GM12891 (cell line): Measurements from ENCODE around the gene DNER.

Source experiments
- DNase-seq: peaks from one replicate; pipeline ENCODE4 v3.0.0; 2011; ENCODE audit warnings: low spot score; ENCODE audit not compliant: insufficient read length
- FAIRE-seq: peaks from 2 replicates; lab custom pipeline; 2011; peaks lifted over from hg19 to GRCh38; lab: Jason Lieb, UNC
- PAX5 ChIP-seq: IDR thresholded peaks from 2 replicates; pipeline ENCODE4 v1.6.1; 2011; ENCODE audit warnings: low read length, moderate library complexity, mild to moderate bottlenecking; ENCODE audit not compliant: insufficient read depth, severe bottlenecking
- POLR2A ChIP-seq: IDR thresholded peaks from 2 replicates; pipeline ENCODE4 v1.6.1; 2011; ENCODE audit warnings: low read depth, low read length, control low read depth
- POLR2AphosphoS5 ChIP-seq: IDR thresholded peaks from 2 replicates; pipeline ENCODE4 v1.6.1; 2011; ENCODE audit warnings: low read depth, low read length, control low read depth
- POU2F2 ChIP-seq: IDR thresholded peaks from 2 replicates; pipeline ENCODE4 v1.6.1; 2011; ENCODE audit warnings: low read depth, mild to moderate bottlenecking, control low read depth, low read length, moderate library complexity
- SPI1 ChIP-seq: IDR thresholded peaks from 2 replicates; pipeline ENCODE4 v1.6.1; 2011; ENCODE audit warnings: low read depth, low read length, control low read depth
- TAF1 ChIP-seq: IDR thresholded peaks from 2 replicates; pipeline ENCODE4 v1.6.1; 2011; ENCODE audit warnings: low read depth, low read length, control low read depth

The DNER gene

DNA sequence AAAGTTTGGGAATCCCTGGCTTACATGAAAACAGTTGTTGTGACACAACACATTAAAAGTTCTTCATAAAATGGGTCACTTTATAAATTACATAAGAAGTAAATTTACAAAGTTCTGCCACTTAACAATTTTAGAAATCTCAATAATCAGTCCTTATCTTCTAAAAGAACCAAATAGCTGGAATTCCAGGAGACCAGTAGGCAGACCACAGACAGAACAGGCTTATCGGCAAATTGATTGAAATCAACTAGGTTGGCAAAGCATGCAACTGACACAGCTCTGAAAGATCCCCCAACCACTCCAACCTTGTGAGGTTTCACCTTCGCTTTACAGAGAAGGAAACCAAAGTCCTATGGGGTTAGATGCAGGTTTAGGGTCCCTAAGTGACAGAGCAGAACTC, 103.0 kb downstream of the DNER start:
- DNase-seq (no peak), FAIRE-seq (no peak)
- TF ChIP-seq POLR2AphosphoS5, result no peak
- no peak for TF ChIP-seq POU2F2
- TF ChIP-seq TAF1, result no peak
- no peak for TF ChIP-seq PAX5
- no peak for TF ChIP-seq SPI1
- TF ChIP-seq POLR2A, result no peak

DNA sequence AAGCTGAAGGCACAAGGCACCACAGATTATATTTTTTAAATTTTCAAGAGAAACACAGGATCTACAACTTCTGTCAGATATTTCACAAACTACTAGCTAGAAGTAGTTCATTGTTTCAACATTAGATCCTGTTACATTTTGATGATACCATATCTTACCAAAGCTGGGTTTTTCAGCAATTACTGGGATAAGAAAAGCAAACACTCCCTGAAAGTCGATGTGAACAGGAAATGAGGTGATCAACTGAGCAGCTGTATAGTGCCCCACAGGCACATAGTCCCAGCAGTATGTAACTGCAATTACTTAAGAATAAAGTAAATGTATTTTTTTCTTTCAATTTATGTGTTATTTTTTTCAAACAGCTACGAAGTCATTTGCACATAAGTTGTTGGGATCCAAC, 103.5 kb downstream of the DNER start:
- no peak for DNase-seq
- no peak for TF ChIP-seq PAX5
- no peak for TF ChIP-seq POLR2A
- no peak for TF ChIP-seq POLR2AphosphoS5
- TF ChIP-seq TAF1, result no peak
- TF ChIP-seq SPI1, result no peak
- TF ChIP-seq POU2F2, result no peak
- FAIRE-seq, result no peak

DNA sequence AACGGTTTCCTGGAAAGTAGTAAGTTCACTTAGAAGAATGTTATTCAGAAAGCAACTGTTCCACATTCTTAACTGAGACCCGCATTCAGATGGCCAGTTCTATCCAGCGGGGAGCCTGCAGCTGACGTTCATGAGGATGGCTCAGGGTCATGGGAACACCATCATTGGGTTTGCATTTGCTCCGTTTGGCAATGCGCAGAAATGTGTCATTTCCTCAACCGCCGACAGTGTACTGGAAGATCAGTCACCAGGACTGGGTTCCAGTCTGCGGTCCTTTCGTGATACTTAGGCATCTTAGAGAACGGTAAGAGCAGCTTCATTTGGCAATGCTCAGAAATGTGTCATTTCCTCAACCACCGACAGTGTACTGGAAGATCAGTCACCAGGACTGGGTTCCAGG, 104.0 kb downstream of the DNER start:
- no peak for FAIRE-seq
- no peak for TF ChIP-seq POU2F2
- TF ChIP-seq PAX5, result no peak
- no peak for TF ChIP-seq POLR2AphosphoS5
- DNase-seq, result no peak

DNA sequence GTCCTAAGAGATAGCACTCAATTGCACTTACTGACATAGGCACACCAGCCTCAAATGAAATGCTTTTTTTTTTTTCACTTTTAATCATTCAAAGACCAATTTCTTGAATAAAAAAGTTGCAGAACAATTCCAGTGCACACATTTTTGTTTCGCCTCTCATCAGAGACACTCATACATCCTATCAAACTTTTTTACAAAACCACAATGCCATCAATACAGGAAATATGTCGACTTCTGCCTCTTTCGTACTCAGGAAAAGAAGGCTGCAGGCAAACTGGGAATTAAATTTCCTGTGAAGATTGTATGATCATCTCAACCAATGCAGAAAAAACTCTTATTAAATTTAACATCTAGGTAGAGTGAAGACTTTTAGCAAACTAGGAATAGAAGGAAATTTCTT, 112.4 kb downstream of the DNER start:
- TF ChIP-seq POU2F2 (no peak), SPI1 (no peak), PAX5 (no peak), TAF1 (no peak), POLR2A (no peak), POLR2AphosphoS5 (no peak)
- DNase-seq (no peak), FAIRE-seq (no peak)

DNA sequence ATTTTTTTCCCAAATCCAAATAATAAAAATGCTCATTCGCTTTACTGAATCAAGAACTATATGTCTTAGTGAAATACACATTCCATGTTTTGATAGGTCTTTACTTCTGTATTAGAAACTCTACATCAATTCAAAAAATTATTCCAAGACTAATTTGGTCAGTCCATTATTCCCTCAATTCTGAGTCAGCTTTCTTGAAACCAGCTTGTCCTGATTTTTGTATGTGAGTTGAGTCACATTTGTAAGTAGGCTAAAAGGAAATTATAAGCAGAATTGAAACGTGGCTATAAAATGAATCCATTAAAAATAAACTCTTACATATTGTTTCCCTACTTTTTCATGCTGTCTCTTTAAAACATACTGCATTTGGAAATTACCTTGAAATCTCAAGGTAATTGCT, 113.0 kb downstream of the DNER start:
- TF ChIP-seq PAX5 (no peak), POLR2AphosphoS5 (no peak), TAF1 (no peak), POU2F2 (no peak), SPI1 (no peak), POLR2A (no peak)
- FAIRE-seq (no peak), DNase-seq (no peak)

DNA sequence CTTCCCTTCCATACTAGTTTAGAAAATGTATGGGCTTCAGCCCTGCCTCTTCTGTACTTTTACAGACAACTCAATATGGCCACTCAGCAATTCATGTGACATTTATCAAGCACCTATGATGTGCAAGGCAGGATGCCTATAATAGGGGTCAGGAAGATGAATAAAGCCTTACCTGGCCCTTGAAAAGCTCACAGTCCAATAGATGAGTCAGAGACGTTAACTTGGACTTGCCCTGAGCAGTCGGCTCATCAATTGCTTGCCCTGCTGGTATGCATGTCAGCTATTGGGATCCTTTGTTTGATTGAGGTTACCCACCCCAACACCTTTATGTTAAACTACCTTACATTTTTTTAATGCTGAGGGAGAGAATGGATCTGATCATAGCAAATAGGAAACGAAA, 116.1 kb downstream of the DNER start:
- FAIRE-seq, result no peak
- no peak for DNase-seq
- TF ChIP-seq POLR2AphosphoS5 (no peak), SPI1 (no peak), POU2F2 (no peak), POLR2A (no peak), PAX5 (no peak), TAF1 (no peak)

DNA sequence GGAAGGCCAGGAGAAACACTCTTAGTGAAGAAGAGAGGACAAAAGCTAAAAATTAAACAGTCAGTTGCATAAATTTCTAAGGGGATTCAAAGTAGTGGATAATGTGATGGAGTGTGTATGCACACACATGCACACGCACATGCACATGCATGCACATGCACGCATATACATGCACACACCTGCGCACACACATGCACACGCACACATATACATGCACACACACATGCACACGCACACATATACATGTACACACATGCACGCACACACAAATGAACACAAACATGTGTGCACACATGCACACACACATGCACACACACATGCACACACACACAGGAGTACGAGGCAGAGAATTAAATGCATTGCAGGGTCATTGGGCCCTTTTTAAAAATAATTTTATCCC, 117.6 kb downstream of the DNER start:
- DNase-seq (no peak), FAIRE-seq (peak; percentile 33)
- no peak for TF ChIP-seq POU2F2
- no peak for TF ChIP-seq PAX5
- no peak for TF ChIP-seq POLR2AphosphoS5
- TF ChIP-seq SPI1, result no peak
- no peak for TF ChIP-seq TAF1
- no peak for TF ChIP-seq POLR2A

DNA sequence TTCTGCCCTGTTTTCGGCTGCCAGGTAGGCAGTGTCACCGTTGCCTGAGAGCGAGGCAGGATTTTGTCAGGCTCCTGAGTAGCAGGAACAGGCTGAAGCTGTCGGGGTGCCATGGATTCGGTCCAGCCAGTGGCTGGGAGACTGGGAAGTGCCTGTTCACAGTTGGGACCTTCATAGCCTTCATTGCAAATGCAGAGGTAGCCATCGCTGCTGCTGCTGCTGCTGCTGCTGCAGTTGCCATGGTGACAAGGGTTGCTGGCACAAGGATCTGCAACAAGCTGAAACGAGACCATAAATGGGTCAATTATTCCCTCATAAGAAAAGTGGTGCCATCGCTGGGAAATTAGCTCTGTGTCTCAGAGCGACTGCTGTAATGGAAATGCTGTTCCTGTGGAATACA, 122.7 kb downstream of the DNER start:
- FAIRE-seq (no peak), DNase-seq (no peak)
- TF ChIP-seq POU2F2 (no peak), SPI1 (no peak), POLR2AphosphoS5 (no peak), POLR2A (no peak), PAX5 (no peak), TAF1 (no peak)

DNA sequence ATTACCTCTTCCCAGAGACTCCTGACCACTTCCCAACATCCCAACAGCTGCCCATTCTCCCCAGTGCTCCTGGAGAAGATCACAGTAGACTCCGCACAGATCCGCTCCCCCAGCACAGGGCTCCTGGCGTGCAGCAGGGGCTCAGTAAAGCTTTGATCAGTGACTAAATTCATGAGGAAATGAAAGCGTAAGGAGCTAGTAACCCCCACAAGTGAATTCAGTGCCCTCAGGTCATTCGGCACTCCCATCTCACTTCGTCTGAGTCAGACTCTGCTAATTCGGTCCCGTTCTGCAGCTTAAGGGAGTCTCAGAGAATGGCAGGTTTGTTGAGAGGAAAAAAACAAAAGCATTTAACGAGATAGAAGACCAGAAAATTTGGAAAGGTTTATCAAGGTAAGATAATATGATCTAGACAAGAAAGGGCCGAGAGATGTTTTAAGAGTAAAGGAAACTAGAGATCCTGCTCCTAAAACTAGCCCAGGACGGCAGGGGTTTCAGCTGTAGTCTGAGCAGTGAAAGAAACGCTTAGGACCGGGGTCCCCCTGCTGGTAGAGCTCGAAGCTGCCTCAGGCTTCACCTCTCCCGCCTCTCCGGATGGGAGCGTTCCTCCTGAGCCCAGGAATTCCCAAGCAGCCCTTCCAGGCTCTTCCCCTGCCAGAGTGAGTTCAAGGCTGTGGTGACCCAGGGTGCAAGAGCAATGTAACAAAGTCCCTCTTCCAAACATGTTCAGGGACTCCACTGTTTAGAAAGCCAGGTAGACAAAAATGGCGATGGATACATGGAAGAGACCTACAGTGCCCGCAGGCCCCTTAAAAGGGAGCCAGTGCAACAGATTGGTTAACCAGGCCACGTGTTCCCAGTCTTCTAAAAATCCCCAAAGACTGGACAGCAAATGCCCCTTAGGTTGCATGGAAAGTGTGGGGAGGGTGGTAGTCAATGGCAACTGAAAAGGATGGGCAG, 127.3 kb downstream of the DNER start:
- TF ChIP-seq TAF1 (no peak), POLR2A (no peak), SPI1 (no peak), PAX5 (no peak), POLR2AphosphoS5 (no peak), POU2F2 (no peak)
- FAIRE-seq (no peak), DNase-seq (peak; percentile 32)

DNA sequence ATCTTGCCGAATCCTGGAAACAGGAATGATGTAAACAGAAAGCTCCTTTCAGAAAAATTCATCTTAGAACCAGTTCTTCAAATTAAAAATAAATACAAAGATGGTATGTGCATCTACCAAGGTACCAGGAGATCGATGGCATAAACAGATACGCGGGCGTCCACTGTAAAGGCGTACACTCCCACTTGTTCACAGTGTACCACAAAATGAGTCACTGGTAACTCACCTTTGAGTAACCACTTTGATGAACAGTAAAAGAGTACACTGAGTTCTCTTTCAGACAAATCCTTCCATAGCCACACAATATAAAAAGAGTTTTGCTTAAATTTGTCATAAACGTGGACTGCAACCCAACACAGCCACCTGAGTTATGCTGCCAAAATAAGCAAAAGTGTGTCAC, 128.3 kb downstream of the DNER start:
- no peak for TF ChIP-seq SPI1
- DNase-seq (no peak), FAIRE-seq (no peak)
